PC-9 (cell line): Measurements from ENCODE around the gene CYP11A1. TPM values are rescaled to one million over a fixed set of nuclear protein-coding genes. Genes with fewer than 3 reads are reported as not detected.

ENCODE experiments used
- BruUV-seq: library from RNA; stranded (reverse); fragments of 400-500 nt; replicated peaks from 2 replicates; lab custom pipeline; 2021; lab: Mats Ljungman, UMichigan
- CTCF ChIA-PET: fragments of 300-600 bp; sonication (Branson Sonifier 250); formaldehyde crosslinking; loops from one replicate; lab custom pipeline; 2022; ENCODE audit warnings: antibody characterized with exemption; lab: Charles Lee
- POLR2A ChIA-PET: fragments of 300-600 bp; sonication (Branson Sonifier 250); formaldehyde crosslinking; loops from one replicate; lab custom pipeline; 2022; ENCODE audit warnings: antibody characterized with exemption; ENCODE audit not compliant: unreplicated experiment; lab: Charles Lee
- DNase-seq, 2 experiments: peaks; one replicate each; pipeline versions ENCODE4 v3.0.0 to v3.0.0-alpha.2; 2015 to 2022; ENCODE audit warnings: mixed read lengths in 1 of 2
- H2AFZ ChIP-seq: fragments of 200-600 bp; sonication (generic); 2 replicates; pipeline ENCODE4 v1.8.1; 2017; ENCODE audit warnings: antibody characterized with exemption
- H3F3A ChIP-seq: fragments of 200-600 bp; sonication (generic); 2 replicates; pipeline ENCODE4 v1.8.1; 2017; ENCODE audit warnings: antibody characterized with exemption, mild to moderate bottlenecking, low read depth; ENCODE audit not compliant: insufficient read depth
- H3K27ac ChIP-seq: fragments of 200-600 bp; sonication (generic); 2 replicates; pipeline ENCODE4 v1.6.1; 2016; ENCODE audit warnings: mixed run types
- H3K27me3 ChIP-seq: fragments of 200-600 bp; sonication (generic); 2 replicates; pipeline ENCODE4 v1.6.1; 2016; ENCODE audit warnings: low read depth, mixed run types; ENCODE audit not compliant: insufficient read depth
- H3K36me3 ChIP-seq: fragments of 200-600 bp; sonication (generic); 2 replicates; pipeline ENCODE4 v1.6.1; 2016; ENCODE audit warnings: low read depth, mixed run types
- H3K4me1 ChIP-seq: fragments of 200-600 bp; sonication (generic); replicated peaks from 2 replicates; pipeline ENCODE4 v1.6.1; 2016; ENCODE audit warnings: mixed run types; ENCODE audit not compliant: insufficient read depth
- H3K4me2 ChIP-seq: fragments of 200-600 bp; sonication (generic); 2 replicates; pipeline ENCODE4 v1.6.1; 2017; ENCODE audit warnings: mixed run types
- H3K4me3 ChIP-seq: fragments of 200-600 bp; sonication (generic); 2 replicates; pipeline ENCODE4 v1.6.1; 2016; ENCODE audit warnings: mixed run types
- H3K79me2 ChIP-seq: fragments of 200-600 bp; sonication (generic); 2 replicates; pipeline ENCODE4 v1.6.1; 2017; ENCODE audit warnings: low read depth, mixed run types
- H3K9me2 ChIP-seq: fragments of 200-600 bp; sonication (generic); 2 replicates; pipeline ENCODE4 v1.8.1; 2017; ENCODE audit warnings: mild to moderate bottlenecking; ENCODE audit not compliant: insufficient read depth
- H3K9me3 ChIP-seq: fragments of 200-600 bp; sonication (generic); 2 replicates; pipeline ENCODE4 v1.8.1; 2016; ENCODE audit warnings: low read depth; ENCODE audit not compliant: insufficient read depth
- H4K20me1 ChIP-seq: fragments of 200-600 bp; sonication (generic); 2 replicates; pipeline ENCODE4 v1.8.1; 2017; ENCODE audit not compliant: insufficient read depth
- CTCF ChIP-seq: fragments of 200-600 bp; sonication (generic); conservative IDR thresholded peaks from 2 replicates; pipeline ENCODE4 v1.6.1; 2017; ENCODE audit warnings: mixed run types, antibody characterized with exemption, mild to moderate bottlenecking, moderate library complexity
- EZH2 ChIP-seq: fragments of 200-600 bp; sonication (generic); IDR thresholded peaks from 2 replicates; pipeline ENCODE4 v1.8.0; 2017; ENCODE audit warnings: antibody characterized with exemption, low read depth
- intact Hi-C: fragments of 100-400 bp; cut with micrococcal nuclease; formaldehyde crosslinking; loops from one replicate; pipeline ENCODE4 v1.10.0; 2022; ENCODE audit not compliant: unreplicated experiment
- total RNA-seq: library from RNA; stranded (reverse); gene quantifications from 2 replicates; pipeline ENCODE4 v1.2.3, GENCODE V29; 2021

CYP11A1 gene
- total RNA-seq, 1 experiment from 2014 or later = 7.1 TPM

- CTCF ChIA-PET = no interaction called here
Observed at GRCh38 chr15:74403588-74403919, 36.1 kb upstream of the CYP11A1 start.

GRCh38 chr15:74402873-74403587 is 35.6 kb upstream of the CYP11A1 start:
- 0 out of 2 replicates have a peak, but pooled peaks cover 4% of the 10 kb centered on the region for H3K79me2 ChIP-seq
- H3K4me3 ChIP-seq = no peak overlapping the region
- H3K4me2 ChIP-seq = no peak overlapping the region
- H3K36me3 ChIP-seq = no peaks in the 10 kb centered on the region
- no peaks in the 10 kb centered on the region for H3K9me2 ChIP-seq
- H3K9me3 ChIP-seq = no peaks in the 10 kb centered on the region
- H3K27me3 ChIP-seq = no peaks in the 10 kb centered on the region
- TF ChIP-seq EZH2 = no peak
- no peak for TF ChIP-seq CTCF
- intact Hi-C loops = no loop called here
- POLR2A ChIA-PET = no interaction called here
- H2AFZ ChIP-seq = no peak overlapping the region
- DNase-seq = no peak
- peaks cover 57% of the 10 kb centered on the region for H3K4me1 ChIP-seq
- BruUV-seq = no TSS peak
- CTCF ChIA-PET = interaction anchor here (0.8 kb wide), 1 partner anchor 21 kb away, joined by 3 read pairs; no protein-coding TSS in a partner anchor
- H3F3A ChIP-seq = peaks cover 18% of the 10 kb centered on the region; the same call in 1 of the 2 replicates
- H3K27ac ChIP-seq = no peak overlapping the region
- no peaks in the 10 kb centered on the region for H4K20me1 ChIP-seq

More at GRCh38 chr15:74403588-74403919, 36.1 kb upstream of the CYP11A1 start:
- Histone ChIP-seq H4K20me1 (no peaks in the 10 kb centered on the region), H3K4me2 (no peak overlapping the region), H3K9me3 (no peaks in the 10 kb centered on the region), H3K9me2 (no peaks in the 10 kb centered on the region), H3K4me1 (peaks cover 52% of the 10 kb centered on the region), H3K4me3 (no peak overlapping the region), H3K27ac (no peak overlapping the region), H2AFZ (no peak overlapping the region), H3F3A (peaks cover 19% of the 10 kb centered on the region; the same call in 1 of the 2 replicates), H3K27me3 (no peaks in the 10 kb centered on the region), H3K36me3 (no peaks in the 10 kb centered on the region), H3K79me2 (0 out of 2 replicates have a peak, but pooled peaks cover 4% of the 10 kb centered on the region)
- no TSS peak for BruUV-seq
- TF ChIP-seq EZH2 = no peak
- no peak for TF ChIP-seq CTCF
- POLR2A ChIA-PET = no interaction called here
- DNase-seq = no peak
- intact Hi-C loops = no loop called here

GRCh38 chr15:74402337-74402841 is 34.9 kb upstream of the CYP11A1 start:
- H3K27ac ChIP-seq = no peak overlapping the region
- 0 out of 2 replicates have a peak, but pooled peaks cover 4% of the 10 kb centered on the region for H3K79me2 ChIP-seq
- H3K4me3 ChIP-seq = no peak overlapping the region
- no peaks in the 10 kb centered on the region for H3K9me3 ChIP-seq
- H4K20me1 ChIP-seq = no peaks in the 10 kb centered on the region
- H2AFZ ChIP-seq = no peak overlapping the region
- intact Hi-C loops = no loop called here
- TF ChIP-seq EZH2 = no peak
- TF ChIP-seq CTCF = no peak
- no TSS peak for BruUV-seq
- H3K4me1 ChIP-seq = peaks cover 57% of the 10 kb centered on the region
- no peaks in the 10 kb centered on the region for H3K36me3 ChIP-seq
- ChIA-PET POLR2A (no interaction called here), CTCF (interaction anchor here (0.8 kb wide), 1 partner anchor 20 kb away, joined by 3 read pairs; no protein-coding TSS in a partner anchor)
- H3K4me2 ChIP-seq = no peak overlapping the region
- DNase-seq = no peak
- H3K9me2 ChIP-seq = no peaks in the 10 kb centered on the region
- H3K27me3 ChIP-seq = no peaks in the 10 kb centered on the region
- H3F3A ChIP-seq = peaks cover 14% of the 10 kb centered on the region; the same call in 1 of the 2 replicates
